Peyer's patch (tissue), 4 donors: Measurements from ENCODE around the gene CEMIP2.

Source experiments
- POLR2A ChIP-seq, 2 donors: fragments of 450-650 bp; IDR thresholded peaks; one replicate each; pipeline ENCODE4 v1.5.1; 2017; ENCODE audit warnings: antibody characterized with exemption in 2 of 2, mild to moderate bottlenecking in 2 of 2, moderate library complexity in 2 of 2
- TF ChIP-seq, protein P1 (sequence below), 6 experiments: fragments of 450-650 bp in 4 of 6; fragments of 200-600 bp in 2 of 6; sonication (generic) in 1 of 6; IDR thresholded peaks; one replicate each; pipeline ENCODE4 v1.5.1; 2017 to 2019; ENCODE audit warnings: antibody characterized with exemption in 6 of 6, mild to moderate bottlenecking in 3 of 6, moderate library complexity in 1 of 6

DNA sequence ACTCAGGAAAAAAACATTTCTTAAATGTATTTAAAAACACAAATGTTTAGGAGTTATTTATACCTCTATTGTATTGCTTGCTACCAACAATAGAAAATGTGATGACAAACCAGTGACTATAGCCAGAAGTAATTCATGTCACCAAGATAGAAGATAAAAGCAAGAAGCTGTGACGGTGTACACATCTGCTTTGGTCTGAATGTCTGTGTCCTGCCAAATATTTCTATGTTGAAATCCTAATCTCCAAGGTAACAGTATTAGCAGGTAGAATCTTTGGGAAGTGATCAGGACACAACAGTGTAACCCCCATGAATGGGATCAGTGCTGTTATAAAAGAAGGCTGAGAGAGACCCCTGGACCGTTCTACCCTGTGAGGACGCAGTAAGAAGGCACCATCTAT is 74.7 kb downstream of the CEMIP2 start:
- TF ChIP-seq, protein P1, sequence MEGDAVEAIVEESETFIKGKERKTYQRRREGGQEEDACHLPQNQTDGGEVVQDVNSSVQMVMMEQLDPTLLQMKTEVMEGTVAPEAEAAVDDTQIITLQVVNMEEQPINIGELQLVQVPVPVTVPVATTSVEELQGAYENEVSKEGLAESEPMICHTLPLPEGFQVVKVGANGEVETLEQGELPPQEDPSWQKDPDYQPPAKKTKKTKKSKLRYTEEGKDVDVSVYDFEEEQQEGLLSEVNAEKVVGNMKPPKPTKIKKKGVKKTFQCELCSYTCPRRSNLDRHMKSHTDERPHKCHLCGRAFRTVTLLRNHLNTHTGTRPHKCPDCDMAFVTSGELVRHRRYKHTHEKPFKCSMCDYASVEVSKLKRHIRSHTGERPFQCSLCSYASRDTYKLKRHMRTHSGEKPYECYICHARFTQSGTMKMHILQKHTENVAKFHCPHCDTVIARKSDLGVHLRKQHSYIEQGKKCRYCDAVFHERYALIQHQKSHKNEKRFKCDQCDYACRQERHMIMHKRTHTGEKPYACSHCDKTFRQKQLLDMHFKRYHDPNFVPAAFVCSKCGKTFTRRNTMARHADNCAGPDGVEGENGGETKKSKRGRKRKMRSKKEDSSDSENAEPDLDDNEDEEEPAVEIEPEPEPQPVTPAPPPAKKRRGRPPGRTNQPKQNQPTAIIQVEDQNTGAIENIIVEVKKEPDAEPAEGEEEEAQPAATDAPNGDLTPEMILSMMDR (IDR thresholded peaks at IDR 0.05), result no peak
- TF ChIP-seq POLR2A (IDR thresholded peaks at IDR 0.05), result no peak
